Measurements from ENCODE around the gene DZIP1L. TPM values are rescaled to one million over a fixed set of nuclear protein-coding genes. Genes with fewer than 3 reads are reported as not detected.

The DZIP1L gene
- total RNA-seq, 1 experiment from 2014 or later, result 27.4 TPM

- DNase-seq (ENCODE audit: low read depth), result peak; percentile 64
Observed at GRCh38 chr3:138072796-138073195, 42.6 kb downstream of the DZIP1L start.

- DNase-seq (ENCODE audit: low read depth), result no peak
Observed at GRCh38 chr3:138070006-138070405, 45.4 kb downstream of the DZIP1L start.

- peak; percentile 74 for DNase-seq (ENCODE audit: low read depth)
Observed at GRCh38 chr3:138068579-138069174, 46.7 kb downstream of the DZIP1L start.

- DNase-seq (ENCODE audit: low read depth), result no peak
Observed at GRCh38 chr3:138068046-138068445, 47.4 kb downstream of the DZIP1L start.

- no peak for DNase-seq (ENCODE audit: low read depth)
Observed at GRCh38 chr3:138066972-138067371, 48.4 kb downstream of the DZIP1L start.

- DNase-seq (ENCODE audit: low read depth), result no peak
Observed at GRCh38 chr3:138066383-138066782, 49.0 kb downstream of the DZIP1L start.

GRCh38 chr3:138065949-138066348, 49.5 kb downstream of the DZIP1L start:
- no peak for DNase-seq (ENCODE audit: low read depth)

- no peak for DNase-seq (ENCODE audit: low read depth)
Observed at GRCh38 chr3:138063416-138063815, 52.0 kb downstream of the DZIP1L start.

- DNase-seq (ENCODE audit: low read depth), result peak; percentile 58
Observed at GRCh38 chr3:138062626-138063025, 52.8 kb downstream of the DZIP1L start.

- DNase-seq (ENCODE audit: low read depth), result no peak
Observed at GRCh38 chr3:138062037-138062436, 53.4 kb downstream of the DZIP1L start.

- DNase-seq (ENCODE audit: low read depth), result peak; percentile 74
Observed at GRCh38 chr3:138060792-138061191, 54.6 kb downstream of the DZIP1L start.

- no peak for DNase-seq (ENCODE audit: low read depth)
Observed at GRCh38 chr3:138059261-138059660, 56.1 kb downstream of the DZIP1L start.

GRCh38 chr3:138057384-138057783, 58.0 kb downstream of the DZIP1L start:
- no peak for DNase-seq (ENCODE audit: low read depth)

- DNase-seq (ENCODE audit: low read depth), result no peak
Observed at GRCh38 chr3:138054057-138054456, 61.4 kb downstream of the DZIP1L start.

GRCh38 chr3:138051947-138052802, 63.2 kb downstream of the DZIP1L start:
- DNase-seq (ENCODE audit: low read depth), result peak; percentile 72

GRCh38 chr3:138049157-138049919, 66.1 kb downstream of the DZIP1L start:
- peak; percentile 40 for DNase-seq (ENCODE audit: low read depth)

- no peak for DNase-seq (ENCODE audit: low read depth)
Observed at GRCh38 chr3:138047596-138048158, 67.7 kb downstream of the DZIP1L start.

GRCh38 chr3:138046955-138047354, 68.5 kb downstream of the DZIP1L start:
- DNase-seq (ENCODE audit: low read depth), result no peak

GRCh38 chr3:138046085-138046484, 69.3 kb downstream of the DZIP1L start:
- DNase-seq (ENCODE audit: low read depth), result no peak

- DNase-seq (ENCODE audit: low read depth), result peak; percentile 92
Observed at GRCh38 chr3:138043266-138044029, 72.0 kb downstream of the DZIP1L start.

- DNase-seq (ENCODE audit: low read depth), result peak; percentile 89
Observed at GRCh38 chr3:138042043-138042442, 73.4 kb downstream of the DZIP1L start.
